NCI-H748 treated with DMSO at 0.1 percent for 48 hours (cell line): ENCODE data around the gene PCDHA10.
"Not testable (repeated sequence)": the region's sequence is repeated elsewhere in the genome, so short reads cannot be mapped to it uniquely, and the experiment has no call there.

ENCODE experiments used
- DNase-seq: peaks from one replicate; lab custom pipeline; 2025; lab: John Stamatoyannopoulos, UW

Gene PCDHA10, protein sequence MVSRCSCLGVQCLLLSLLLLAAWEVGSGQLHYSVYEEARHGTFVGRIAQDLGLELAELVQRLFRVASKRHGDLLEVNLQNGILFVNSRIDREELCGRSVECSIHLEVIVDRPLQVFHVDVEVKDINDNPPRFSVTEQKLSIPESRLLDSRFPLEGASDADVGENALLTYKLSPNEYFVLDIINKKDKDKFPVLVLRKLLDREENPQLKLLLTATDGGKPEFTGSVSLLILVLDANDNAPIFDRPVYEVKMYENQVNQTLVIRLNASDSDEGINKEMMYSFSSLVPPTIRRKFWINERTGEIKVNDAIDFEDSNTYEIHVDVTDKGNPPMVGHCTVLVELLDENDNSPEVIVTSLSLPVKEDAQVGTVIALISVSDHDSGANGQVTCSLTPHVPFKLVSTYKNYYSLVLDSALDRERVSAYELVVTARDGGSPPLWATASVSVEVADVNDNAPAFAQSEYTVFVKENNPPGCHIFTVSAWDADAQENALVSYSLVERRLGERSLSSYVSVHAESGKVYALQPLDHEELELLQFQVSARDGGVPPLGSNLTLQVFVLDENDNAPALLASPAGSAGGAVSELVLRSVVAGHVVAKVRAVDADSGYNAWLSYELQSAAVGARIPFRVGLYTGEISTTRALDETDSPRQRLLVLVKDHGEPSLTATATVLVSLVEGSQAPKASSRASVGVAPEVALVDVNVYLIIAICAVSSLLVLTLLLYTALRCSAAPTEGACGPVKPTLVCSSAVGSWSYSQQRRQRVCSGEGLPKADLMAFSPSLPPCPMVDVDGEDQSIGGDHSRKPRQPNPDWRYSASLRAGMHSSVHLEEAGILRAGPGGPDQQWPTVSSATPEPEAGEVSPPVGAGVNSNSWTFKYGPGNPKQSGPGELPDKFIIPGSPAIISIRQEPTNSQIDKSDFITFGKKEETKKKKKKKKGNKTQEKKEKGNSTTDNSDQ

GRCh38 chr5:140855772-140856674 is at the start of gene PCDHA10:
TSS of gene PCDHA10 (plus strand) at chr5:140855897. CDS start at chr5:140856049, 152 bp downstream.
- DNase-seq, result no peak

DNA sequence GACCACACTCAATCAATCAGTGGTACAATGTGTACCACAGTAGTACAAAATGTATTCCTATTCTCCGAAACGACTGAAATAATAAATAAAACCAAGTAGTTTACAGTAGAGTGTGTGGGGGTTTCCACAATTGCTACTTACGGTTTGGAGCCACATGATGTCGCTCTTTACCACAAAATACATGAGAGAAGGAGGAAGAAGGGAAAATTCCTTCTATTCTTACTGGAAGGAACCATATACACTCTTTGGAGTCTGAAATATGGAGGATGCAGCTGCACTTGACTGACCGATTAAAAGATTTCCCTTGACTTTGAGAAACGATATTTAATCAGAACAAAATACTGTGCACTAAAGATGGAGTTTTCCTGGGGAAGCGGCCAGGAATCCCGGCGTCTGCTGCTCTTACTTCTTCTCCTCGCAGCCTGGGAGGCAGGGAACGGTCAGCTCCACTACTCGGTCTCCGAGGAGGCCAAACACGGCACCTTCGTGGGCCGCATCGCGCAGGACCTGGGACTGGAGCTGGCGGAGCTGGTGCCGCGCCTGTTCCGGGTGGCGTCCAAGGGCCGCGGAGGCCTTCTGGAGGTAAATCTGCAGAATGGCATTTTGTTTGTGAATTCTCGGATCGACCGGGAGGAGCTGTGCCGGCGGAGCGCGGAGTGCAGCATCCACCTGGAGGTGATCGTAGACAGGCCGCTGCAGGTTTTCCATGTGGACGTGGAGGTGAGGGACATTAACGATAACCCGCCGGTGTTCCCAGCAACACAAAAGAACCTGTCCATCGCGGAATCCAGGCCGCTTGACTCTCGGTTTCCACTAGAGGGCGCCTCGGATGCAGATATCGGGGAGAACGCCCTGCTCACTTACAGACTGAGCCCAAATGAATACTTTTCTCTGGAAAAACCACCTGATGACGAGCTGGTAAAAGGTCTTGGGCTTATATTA is 48.6 kb upstream of the PCDHA10 start, which contains the start of gene PCDHA4:
Gene PCDHA4 (plus strand): TSS at position 235 of the 942 bp plus-strand sequence.
- DNase-seq, result peak; percentile 79

GRCh38 chr5:140808241-140808888 is 47.3 kb upstream of the PCDHA10 start:
- DNase-seq, result not testable (repeated sequence)

GRCh38 chr5:140808889-140809291 is 46.8 kb upstream of the PCDHA10 start:
- DNase-seq, result no peak

DNA sequence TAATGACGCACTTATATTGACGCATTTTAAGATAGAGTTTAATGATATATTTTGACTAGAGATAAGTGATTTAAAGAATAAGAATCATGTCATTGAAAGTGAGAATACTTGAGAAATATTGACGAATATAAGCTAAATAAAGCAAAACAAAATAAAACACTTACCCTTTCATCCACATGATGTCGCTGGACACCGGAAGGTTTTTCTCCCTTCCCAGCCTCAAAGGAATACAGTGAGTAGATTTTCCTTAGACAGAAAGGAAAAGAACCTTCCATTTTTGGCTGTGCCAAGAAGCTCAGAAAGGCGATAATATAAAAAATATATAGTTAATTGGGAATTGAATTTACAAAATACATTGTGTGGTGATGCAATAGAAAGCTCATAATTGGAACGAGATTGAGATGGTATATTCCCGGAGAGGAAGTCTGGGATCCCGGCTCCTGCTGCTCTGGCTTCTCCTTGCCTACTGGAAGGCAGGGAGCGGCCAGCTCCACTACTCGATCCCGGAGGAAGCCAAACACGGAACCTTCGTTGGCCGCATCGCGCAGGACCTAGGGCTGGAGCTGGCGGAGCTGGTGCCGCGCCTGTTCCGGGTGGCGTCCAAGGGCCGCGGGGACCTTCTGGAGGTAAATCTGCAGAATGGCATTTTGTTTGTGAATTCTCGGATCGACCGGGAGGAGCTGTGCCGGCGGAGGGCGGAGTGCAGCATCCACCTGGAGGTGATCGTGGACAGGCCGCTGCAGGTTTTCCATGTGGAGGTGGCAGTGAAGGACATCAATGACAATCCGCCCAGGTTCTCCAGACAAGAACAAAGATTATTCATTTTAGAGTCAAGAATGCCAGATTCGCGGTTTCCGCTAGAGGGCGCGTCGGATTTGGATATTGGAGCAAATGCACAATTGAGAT is 34.1 kb upstream of the PCDHA10 start, which contains the start of gene PCDHA5:
Gene PCDHA5 (plus strand): TSS at position 239 of the 906 bp plus-strand sequence.
- DNase-seq, result no peak

GRCh38 chr5:140822281-140822629 is 33.4 kb upstream of the PCDHA10 start:
- no peak for DNase-seq

DNA sequence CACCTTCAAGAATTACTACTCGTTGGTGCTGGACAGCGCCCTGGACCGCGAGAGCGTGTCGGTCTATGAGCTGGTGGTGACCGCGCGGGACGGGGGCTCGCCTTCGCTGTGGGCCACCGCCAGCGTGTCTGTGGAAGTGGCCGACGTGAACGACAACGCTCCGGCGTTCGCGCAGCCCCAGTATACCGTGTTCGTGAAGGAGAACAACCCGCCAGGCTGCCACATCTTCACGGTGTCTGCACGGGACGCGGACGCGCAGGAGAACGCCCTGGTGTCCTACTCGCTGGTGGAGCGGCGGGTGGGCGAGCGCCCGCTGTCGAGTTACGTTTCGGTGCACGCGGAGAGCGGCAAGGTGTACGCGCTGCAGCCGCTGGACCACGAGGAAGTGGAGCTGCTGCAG is 32.7 kb upstream of the PCDHA10 start:
- DNase-seq, result not testable (repeated sequence)

- DNase-seq, result no peak
Observed at GRCh38 chr5:140823475-140823874, 32.2 kb upstream of the PCDHA10 start.

DNA sequence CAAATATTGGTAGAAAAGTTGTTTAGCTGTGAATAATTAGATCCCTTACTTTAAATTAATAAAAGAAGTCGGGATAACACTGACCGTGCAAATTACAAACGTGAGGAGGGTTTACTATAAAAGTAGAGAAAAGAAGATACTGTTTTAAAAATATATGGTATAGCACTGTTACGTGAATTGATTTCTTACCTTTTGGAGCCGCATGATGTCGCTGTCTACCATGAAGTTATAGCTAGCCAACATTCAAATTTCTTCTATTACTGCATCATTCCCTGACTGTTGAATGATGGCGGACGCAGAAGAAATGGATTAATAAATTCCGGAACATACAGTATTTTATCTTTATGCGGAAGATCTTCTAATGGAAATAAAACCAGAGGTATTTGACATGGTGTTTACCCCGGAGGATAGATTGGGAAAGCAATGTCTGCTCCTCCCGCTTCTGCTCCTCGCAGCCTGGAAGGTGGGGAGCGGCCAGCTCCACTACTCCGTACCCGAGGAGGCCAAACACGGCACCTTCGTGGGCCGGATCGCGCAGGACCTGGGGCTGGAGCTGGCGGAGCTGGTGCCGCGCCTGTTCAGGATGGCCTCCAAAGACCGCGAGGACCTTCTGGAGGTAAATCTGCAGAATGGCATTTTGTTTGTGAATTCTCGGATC is 27.9 kb upstream of the PCDHA10 start, which contains the start of gene PCDHA6:
Gene PCDHA6 (plus strand): TSS at position 257 of the 658 bp plus-strand sequence. CDS start 132 bp downstream, at position 389.
- no peak for DNase-seq

DNA sequence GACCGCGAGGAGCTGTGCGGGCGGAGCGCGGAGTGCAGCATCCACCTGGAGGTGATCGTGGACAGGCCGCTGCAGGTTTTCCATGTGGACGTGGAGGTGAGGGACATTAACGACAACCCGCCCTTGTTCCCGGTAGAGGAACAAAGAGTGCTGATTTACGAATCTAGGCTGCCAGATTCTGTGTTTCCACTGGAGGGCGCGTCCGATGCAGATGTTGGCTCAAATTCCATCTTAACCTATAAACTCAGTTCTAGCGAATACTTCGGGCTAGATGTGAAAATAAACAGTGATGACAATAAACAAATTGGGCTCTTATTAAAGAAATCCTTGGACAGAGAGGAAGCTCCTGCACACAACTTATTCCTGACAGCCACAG is 27.3 kb upstream of the PCDHA10 start:
- DNase-seq, result no peak

DNA sequence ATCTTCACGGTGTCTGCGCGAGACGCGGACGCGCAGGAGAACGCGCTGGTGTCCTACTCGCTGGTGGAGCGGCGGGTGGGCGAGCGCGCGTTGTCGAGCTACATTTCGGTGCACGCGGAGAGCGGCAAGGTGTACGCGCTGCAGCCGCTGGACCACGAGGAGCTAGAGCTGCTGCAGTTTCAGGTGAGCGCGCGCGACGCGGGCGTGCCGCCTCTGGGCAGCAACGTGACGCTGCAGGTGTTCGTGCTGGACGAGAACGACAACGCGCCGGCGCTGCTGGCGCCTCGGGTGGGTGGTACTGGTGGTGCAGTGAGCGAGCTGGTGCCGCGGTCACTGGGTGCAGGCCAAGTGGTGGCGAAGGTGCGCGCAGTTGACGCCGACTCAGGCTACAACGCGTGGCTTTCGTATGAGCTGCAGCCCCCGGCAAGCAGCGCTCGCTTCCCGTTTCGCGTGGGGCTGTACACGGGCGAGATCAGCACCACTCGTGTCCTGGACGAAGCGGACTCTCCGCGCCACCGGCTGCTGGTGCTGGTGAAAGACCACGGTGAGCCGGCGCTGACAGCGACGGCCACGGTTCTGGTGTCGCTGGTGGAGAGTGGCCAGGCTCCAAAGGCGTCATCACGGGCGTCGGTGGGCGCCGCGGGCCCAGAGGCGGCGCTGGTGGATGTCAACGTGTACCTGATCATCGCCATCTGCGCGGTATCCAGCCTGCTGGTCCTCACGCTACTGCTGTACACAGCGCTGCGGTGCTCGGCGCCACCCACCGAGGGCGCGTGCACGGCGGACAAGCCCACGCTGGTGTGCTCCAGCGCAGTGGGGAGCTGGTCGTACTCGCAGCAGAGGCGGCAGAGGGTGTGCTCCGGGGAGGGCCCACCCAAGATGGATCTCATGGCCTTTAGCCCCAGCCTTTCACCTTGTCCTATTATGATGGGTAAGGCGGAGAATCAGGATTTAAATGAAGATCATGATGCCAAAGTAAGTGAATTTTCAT is 25.9 kb upstream of the PCDHA10 start:
- DNase-seq, result not testable (repeated sequence)

- no peak for DNase-seq
Observed at GRCh38 chr5:140833993-140834392, 21.7 kb upstream of the PCDHA10 start, which contains the start of gene PCDHA7. TSS of gene PCDHA7 (plus strand) at chr5:140834269. CDS start at chr5:140834384, 115 bp downstream.

GRCh38 chr5:140834439-140835008 is 21.2 kb upstream of the PCDHA10 start:
- not testable (repeated sequence) for DNase-seq

GRCh38 chr5:140835622-140836510 is 19.8 kb upstream of the PCDHA10 start:
- no peak for DNase-seq
